Muscle of back (tissue), 11 donors: Measurements from ENCODE around the gene GPR153. TPM values are rescaled to one million over a fixed set of nuclear protein-coding genes. Genes with fewer than 3 reads are reported as not detected.

Experiments used
- DNase-seq, 3 donors: peaks; one replicate each; pipeline versions ENCODE4 v3.0.0 to v3.0.0-alpha.2; 2013
- polyA plus RNA-seq, 10 donors: library from polyadenylated mRNA; unstranded; fragments of 120-200 nt; gene quantifications; one replicate each; pipeline ENCODE4 v1.2.1, GENCODE V29; 2013; ENCODE audit not compliant: insufficient read length in 10 of 10

The GPR153 gene
- polyA plus RNA-seq, 10 donors, result 9.5 to 26.1 (median 14.6) TPM

GRCh38 chr1:6287431-6287886, 26.6 kb upstream of the GPR153 start:
- DNase-seq, result peak in 1 of 3 donors; percentile 64

GRCh38 chr1:6287029-6287428, 26.1 kb upstream of the GPR153 start:
- no peak for DNase-seq

GRCh38 chr1:6286266-6286665, 25.4 kb upstream of the GPR153 start:
- no peak for DNase-seq

DNA sequence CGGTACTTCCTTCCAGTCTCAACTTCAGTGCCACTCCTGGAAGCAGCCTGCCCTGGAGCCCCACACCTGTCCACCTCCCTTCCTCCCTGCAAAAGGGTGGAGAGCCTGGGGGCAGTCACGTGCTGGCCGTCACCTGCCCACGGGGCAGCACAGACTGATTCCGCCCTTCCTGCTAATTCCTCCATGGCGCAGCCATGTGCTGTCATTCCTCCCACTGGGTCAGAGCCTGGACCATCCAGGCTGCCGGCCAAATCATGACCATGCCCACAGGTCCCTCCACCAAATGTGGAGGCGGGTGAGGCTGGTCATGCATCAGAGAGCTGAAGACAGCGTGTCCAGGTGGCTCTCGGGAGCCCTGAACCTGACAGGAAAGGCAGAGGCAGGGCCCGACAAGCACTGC, 24.4 kb upstream of the GPR153 start:
- DNase-seq, result no peak

DNA sequence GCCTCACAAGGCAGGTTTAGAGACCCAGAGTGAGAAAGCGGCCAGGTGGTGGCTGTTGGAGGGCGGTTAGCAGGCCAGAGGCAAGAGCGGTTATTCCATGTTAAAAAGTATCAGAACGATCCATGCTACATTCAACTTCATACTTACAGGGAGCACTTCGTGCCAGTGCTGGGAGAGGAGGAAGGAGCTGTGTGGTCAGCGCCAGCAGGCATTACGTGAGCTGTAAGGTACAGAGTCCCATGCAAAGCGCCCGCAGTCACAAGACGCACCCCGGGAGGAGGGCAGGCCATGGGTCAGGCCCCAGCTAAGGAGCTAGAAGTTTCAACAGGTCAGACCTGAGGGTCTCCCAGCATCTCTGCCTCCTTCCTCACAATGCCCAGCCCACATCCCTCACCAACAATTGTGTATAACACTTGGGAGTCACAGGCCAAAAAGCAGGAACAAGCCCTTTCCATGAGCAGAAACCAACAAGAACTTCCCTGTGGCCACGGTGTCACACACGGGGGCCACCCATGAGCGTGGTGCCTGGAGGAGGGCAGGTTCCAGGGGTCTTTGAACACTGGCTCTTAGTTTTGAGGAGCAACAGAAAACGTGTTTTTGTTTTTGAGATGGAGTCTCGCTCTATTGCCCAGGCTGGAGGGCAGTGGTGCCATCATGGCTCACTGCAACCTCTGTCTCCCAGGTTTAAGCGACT, 21.8 kb upstream of the GPR153 start:
- DNase-seq, result no peak

DNA sequence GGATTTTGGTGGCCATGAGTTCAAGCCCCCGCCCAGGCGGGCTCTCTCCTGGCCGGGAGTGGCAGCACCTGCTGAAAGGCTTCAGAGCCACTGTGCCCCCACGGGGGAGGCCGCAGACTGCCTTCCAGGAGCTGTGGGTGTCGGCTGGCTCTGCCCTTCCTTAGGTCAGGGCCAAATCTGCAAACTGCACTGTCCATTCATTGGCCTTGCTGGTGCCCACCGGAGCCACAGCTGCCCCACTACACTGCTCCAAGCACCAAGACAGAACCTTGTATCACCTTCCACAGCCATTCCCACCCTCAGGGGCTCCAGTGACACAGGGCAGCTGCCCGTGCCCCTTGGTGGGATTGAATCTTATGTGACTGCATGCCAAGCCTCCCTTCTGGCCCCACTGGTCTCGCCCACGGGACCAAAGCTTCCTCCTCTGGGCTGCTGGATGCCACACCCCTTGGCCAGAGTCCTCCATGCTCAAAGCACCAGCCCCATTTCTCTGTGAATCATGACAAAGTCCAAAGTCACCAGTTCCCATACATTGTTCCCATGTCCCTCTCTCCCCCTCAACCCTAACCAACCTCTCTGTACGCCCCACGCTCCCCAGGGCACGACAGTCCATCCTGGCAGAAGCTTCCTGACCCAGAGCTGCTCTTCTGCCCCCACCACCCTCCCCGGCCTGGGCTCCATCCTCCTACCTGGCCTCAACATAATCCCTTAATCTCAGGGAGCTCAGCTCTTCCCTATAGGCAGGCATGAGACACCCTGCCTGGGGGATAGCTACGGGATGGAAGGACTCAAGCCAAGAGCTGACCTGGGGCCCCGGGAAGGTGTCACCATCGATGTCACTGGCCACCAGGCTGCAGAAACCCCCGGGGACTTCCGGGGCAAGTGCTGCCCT, 20.9 kb upstream of the GPR153 start:
- DNase-seq, result no peak

GRCh38 chr1:6280761-6281451, 20.0 kb upstream of the GPR153 start:
- no peak for DNase-seq

DNA sequence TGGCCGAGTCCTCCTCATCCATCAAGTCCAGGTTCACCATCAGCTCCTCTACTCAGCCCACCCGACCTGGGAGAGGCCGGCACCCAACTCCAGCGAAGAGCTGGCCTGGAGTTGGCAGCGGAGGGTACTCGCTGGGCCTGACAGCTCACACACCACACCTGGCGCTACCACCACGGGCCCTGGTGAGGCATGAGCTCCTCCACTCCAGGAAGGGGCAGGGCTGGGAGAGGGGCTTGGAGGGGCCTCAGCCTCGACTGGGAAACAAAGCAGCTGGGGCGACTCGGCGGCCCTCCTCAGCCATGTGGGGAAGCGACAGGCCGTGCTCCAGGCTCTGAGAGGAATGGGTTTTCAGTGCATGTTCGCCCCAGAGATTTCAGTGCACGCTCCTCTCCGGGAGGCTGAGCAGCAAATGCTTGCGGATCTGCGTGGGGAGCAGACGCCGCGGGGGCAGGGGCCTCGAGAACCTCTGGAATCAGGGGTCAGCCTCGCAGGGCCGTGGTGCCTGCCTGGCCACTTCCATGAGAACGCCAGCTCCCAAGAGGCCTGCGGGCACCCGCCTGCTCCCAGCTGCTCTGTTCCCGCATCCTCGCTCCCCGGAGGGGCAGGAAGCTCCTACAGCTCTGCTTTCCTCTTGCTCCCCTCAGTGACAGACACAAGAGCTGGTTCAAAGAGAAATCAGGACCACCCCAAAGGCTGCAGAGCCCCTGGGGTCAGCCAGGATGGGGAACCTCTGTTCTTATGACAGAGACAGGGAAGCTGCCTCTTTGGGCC, 18.9 kb upstream of the GPR153 start:
- no peak for DNase-seq

DNA sequence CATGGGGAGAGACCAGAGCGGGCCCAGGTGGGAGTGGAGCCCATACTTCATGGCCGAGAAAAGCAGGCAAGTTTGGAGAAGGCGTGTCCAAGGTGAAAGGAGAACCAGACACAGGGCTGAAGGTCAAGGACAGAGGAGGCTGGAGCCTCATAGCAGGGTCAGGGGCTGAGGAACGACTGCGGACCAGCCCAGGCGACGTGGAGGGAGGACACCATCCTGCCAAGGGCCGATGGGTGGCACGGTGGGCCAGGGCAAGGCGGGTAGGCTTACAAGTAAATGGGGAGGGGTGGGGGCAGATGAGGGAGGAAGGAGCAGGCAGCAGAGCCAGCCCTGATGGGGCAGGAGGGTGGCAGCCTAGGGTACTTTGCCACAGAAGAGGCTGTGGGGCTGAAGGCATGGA, 18.2 kb upstream of the GPR153 start:
- DNase-seq, result no peak

- DNase-seq, result no peak
These were observed 17.4 kb upstream of the GPR153 start for GRCh38 chr1:6278263-6278662.

- no peak for DNase-seq
These were observed 16.1 kb upstream of the GPR153 start for GRCh38 chr1:6276811-6277555.

DNA sequence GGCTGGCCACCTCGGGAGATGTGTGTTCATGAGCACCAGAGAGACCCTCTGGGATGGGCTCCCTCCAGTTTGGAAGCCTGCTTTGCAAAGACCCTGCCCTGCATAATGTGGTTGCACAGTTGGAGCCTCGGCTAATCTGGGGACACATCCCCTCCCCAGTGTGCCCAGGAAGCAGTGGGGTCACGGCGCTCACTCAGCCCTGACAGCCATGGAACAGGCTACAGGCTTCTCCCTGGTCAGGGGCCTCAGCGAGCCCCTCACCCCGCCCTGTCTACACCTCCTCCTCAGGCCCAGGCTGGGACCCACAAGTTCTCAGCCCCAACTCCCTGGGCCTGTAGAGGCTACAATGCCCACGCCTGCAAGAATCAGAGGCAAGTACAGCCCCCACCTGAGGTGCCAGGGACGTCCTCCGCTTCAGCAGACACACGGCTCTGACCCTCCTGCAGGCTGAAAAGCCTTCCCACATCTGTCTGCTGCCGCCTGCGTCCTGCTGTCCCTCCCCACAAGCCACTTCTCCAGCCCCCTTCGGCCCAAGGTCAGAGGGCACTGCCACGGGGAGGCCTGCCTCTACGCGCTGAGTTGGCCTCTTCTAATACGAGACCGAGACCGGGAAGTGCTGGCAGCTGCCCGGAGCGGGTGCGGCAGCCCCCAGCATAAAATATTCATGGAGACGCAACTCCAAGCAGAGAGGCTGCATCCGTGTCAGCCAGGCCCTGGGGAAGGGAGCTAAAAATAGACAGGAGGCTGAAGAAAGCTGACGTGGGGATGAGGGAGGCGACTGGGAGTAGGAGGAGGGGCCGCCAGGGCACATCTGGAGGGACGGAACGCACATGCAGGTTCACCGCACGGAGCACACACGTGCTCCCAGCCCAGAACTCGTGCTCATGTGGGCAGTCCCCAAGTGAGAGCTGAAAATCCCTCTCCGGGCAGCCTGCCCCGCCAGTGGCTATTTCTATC, 15.2 kb upstream of the GPR153 start:
- peak; percentile 83 to 95 (median 87) for DNase-seq

DNA sequence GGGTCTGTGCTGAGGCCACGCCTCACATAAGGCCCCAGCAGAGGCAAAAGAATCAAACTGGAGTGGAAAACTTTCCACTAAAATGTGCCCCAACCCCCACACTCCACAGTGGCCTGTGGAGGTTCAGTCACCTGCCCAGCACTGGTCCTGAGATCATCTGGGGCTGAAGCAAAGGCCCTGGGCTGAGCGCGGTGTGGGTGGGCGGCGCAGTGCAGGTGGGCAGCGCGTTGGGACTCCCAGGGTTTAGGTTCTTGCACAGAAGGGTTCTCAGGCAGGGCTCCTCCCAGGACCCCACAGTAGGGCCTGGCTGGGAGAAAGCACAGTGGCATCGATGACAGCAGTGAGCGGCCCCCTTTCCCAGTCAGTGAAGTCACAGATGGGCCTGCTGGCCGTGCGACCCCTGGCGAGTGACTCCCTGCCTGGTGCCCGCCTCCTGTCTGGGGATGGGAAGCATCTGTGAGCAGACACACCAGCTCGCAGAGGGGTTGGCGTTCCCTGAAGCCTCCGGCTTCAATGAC, 13.8 kb upstream of the GPR153 start:
- DNase-seq, result no peak

DNA sequence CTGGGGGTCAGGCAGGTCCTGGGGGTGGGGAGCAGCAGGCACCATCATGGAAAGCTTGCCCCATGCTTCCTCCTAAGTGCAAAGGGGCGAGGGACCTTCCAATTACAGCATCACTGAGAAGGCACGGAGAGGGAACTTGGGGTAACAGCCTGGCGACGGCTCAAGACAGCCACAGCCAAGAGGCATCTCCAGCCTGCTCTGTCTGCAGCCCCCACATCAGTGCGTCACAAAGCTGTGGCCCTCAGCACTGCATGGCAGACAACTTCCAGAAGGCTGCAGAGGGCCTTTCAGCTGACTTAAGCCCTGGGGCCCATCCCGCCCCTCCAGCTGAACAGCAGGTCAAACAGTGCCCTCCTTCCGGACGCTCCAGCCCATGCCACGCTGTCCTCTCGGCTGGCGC, 13.2 kb upstream of the GPR153 start:
- no peak for DNase-seq

- no peak for DNase-seq
These were observed 12.5 kb upstream of the GPR153 start for GRCh38 chr1:6273380-6273891.

- DNase-seq, result no peak
These were observed 12.0 kb upstream of the GPR153 start for GRCh38 chr1:6272868-6273267.

GRCh38 chr1:6272452-6272851, 11.6 kb upstream of the GPR153 start:
- DNase-seq, result no peak

GRCh38 chr1:6271554-6271953, 10.7 kb upstream of the GPR153 start:
- peak in 1 of 3 donors; percentile 60 for DNase-seq

- DNase-seq, result peak in 1 of 3 donors; percentile 89
These were observed 10.1 kb upstream of the GPR153 start for GRCh38 chr1:6271006-6271405.
